Liver (tissue), 9 donors: Measurements from ENCODE around the gene CST4. TPM values are rescaled to one million over a fixed set of nuclear protein-coding genes. Genes with fewer than 3 reads are reported as not detected.

Source experiments
- DNase-seq: peaks from one replicate; pipeline ENCODE4 v3.0.0-alpha.2; 2017; ENCODE audit warnings: low spot score
- H3K27ac ChIP-seq, 2 donors: one replicate each; pipeline ENCODE4 v1.7.0; 2013; ENCODE audit warnings: inconsistent platforms in 2 of 2, low read length in 2 of 2, control low read depth in 1 of 2, low read depth in 1 of 2, mild to moderate bottlenecking in 1 of 2
- H3K27me3 ChIP-seq, 4 donors: one replicate each; pipeline versions ENCODE4 v1.6.1 to v1.7.0; 2013; ENCODE audit warnings: low read length in 3 of 4, inconsistent platforms in 1 of 4, mild to moderate bottlenecking in 1 of 4, moderate library complexity in 1 of 4; ENCODE audit not compliant: control insufficient read depth in 4 of 4, insufficient read depth in 4 of 4
- H3K36me3 ChIP-seq, 4 donors: one replicate each; pipeline versions ENCODE4 v1.6.1 to v1.7.0; 2013; ENCODE audit warnings: low read length in 3 of 4, mild to moderate bottlenecking in 3 of 4, low read depth in 1 of 4, moderate library complexity in 1 of 4; ENCODE audit not compliant: control insufficient read depth in 4 of 4, insufficient read depth in 3 of 4
- H3K4me1 ChIP-seq, 4 donors: one replicate each; pipeline versions ENCODE4 v1.6.1 to v1.7.0; 2013; ENCODE audit warnings: low read length in 3 of 4, mild to moderate bottlenecking in 3 of 4, moderate library complexity in 1 of 4; ENCODE audit not compliant: control insufficient read depth in 4 of 4, insufficient read depth in 4 of 4
- H3K4me3 ChIP-seq, 3 donors: one replicate each; pipeline versions ENCODE4 v1.6.1 to v1.7.0; 2013; ENCODE audit warnings: low read length in 3 of 3, control low read depth in 1 of 3, low read depth in 1 of 3, mild to moderate bottlenecking in 1 of 3
- H3K9ac ChIP-seq, 2 donors: one replicate each; pipeline ENCODE4 v1.7.0; 2013; ENCODE audit warnings: low read length in 2 of 2, mild to moderate bottlenecking in 2 of 2, moderate library complexity in 2 of 2, control low read depth in 1 of 2, low read depth in 1 of 2
- H3K9me3 ChIP-seq, 4 donors: one replicate each; pipeline versions ENCODE4 v1.6.1 to v1.7.0; 2013; ENCODE audit warnings: low read length in 3 of 4; ENCODE audit not compliant: control insufficient read depth in 4 of 4
- GABPA ChIP-seq, 2 donors: IDR thresholded peaks in 1 of 2; conservative IDR thresholded peaks in 1 of 2; 2 replicates each; pipeline ENCODE4 v1.6.1; 2016; ENCODE audit warnings: antibody characterized with exemption in 2 of 2, mild to moderate bottlenecking in 1 of 2, moderate library complexity in 1 of 2
- HNF4A ChIP-seq, 2 donors: conservative IDR thresholded peaks; 2 replicates each; pipeline ENCODE4 v1.6.1; 2016; ENCODE audit warnings: antibody characterized with exemption in 2 of 2, mild to moderate bottlenecking in 2 of 2
- HNF4G ChIP-seq: IDR thresholded peaks from 2 replicates; pipeline ENCODE4 v1.6.1; 2016; ENCODE audit warnings: antibody characterized with exemption
- NR2F2 ChIP-seq: IDR thresholded peaks from 2 replicates; pipeline ENCODE4 v1.6.1; 2016; ENCODE audit warnings: antibody characterized with exemption
- RAD21 ChIP-seq, 2 donors: IDR thresholded peaks; 2 replicates each; pipeline ENCODE4 v1.6.1; 2016; ENCODE audit warnings: antibody characterized with exemption in 2 of 2, mild to moderate bottlenecking in 2 of 2
- RXRA ChIP-seq, 2 donors: IDR thresholded peaks; 2 replicates each; pipeline ENCODE4 v1.6.1; 2017 to 2018; ENCODE audit warnings: antibody characterized with exemption in 2 of 2, mild to moderate bottlenecking in 1 of 2
- SP1 ChIP-seq: IDR thresholded peaks from 2 replicates; pipeline ENCODE4 v1.6.1; 2018; ENCODE audit warnings: antibody characterized with exemption, mild to moderate bottlenecking
- TAF1 ChIP-seq: conservative IDR thresholded peaks from 2 replicates; pipeline ENCODE4 v1.6.1; 2016; ENCODE audit warnings: antibody characterized with exemption, mild to moderate bottlenecking
- YY1 ChIP-seq: IDR thresholded peaks from 2 replicates; pipeline ENCODE4 v1.6.1; 2016; ENCODE audit warnings: antibody characterized with exemption, mild to moderate bottlenecking
- WGBS: extraction: QIAGEN DNeasy Blood & Tissue Kit; methylation state at CpG from one replicate; pipeline ENCODE4 v1.1.7; 2013; 5-methylcytosine and 5-hydroxymethylcytosine counted together
- polyA plus RNA-seq, 2 donors: library from polyadenylated mRNA; stranded (reverse) in 1 of 2; unstranded in 1 of 2; fragments of 200-250 nt in 1 of 2; fragments of >200 nt in 1 of 2; fragmentation: Nextera tagmentation in 1 of 2; extraction: Ambion mirVana in 1 of 2; gene quantifications; one replicate each; pipeline versions ENCODE4 v1.2.1 to v1.2.3, GENCODE V29; 2013 to 2015
- total RNA-seq, 2 donors: library from RNA; depleted of rRNA; stranded (reverse); fragments of >200 nt; gene quantifications; one replicate each; pipeline ENCODE4 v1.2.3, GENCODE V29; 2014
- TF ChIP-seq, protein P1 (sequence below): IDR thresholded peaks from 2 replicates; pipeline ENCODE4 v1.6.1; 2016; ENCODE audit warnings: antibody characterized with exemption, mild to moderate bottlenecking
- TF ChIP-seq, protein P2 (sequence below): fragments of 150-350 bp; IDR thresholded peaks from 2 replicates; pipeline ENCODE4 v1.5.1; 2017; ENCODE audit warnings: improper control_type of control experiment, low read depth, low read length; ENCODE audit not compliant: missing input control
- TF ChIP-seq, protein P3 (sequence below): IDR thresholded peaks from 2 replicates; pipeline ENCODE4 v1.6.1; 2016; ENCODE audit warnings: antibody characterized with exemption
- donor health status: healthy.
- donor health status: healthy.
- donor health status: healthy.
- donor health status: healthy.
- donor health status: healthy.

CST4 gene
- total and polyA plus RNA-seq, 4 donors, result not detected

DNA sequence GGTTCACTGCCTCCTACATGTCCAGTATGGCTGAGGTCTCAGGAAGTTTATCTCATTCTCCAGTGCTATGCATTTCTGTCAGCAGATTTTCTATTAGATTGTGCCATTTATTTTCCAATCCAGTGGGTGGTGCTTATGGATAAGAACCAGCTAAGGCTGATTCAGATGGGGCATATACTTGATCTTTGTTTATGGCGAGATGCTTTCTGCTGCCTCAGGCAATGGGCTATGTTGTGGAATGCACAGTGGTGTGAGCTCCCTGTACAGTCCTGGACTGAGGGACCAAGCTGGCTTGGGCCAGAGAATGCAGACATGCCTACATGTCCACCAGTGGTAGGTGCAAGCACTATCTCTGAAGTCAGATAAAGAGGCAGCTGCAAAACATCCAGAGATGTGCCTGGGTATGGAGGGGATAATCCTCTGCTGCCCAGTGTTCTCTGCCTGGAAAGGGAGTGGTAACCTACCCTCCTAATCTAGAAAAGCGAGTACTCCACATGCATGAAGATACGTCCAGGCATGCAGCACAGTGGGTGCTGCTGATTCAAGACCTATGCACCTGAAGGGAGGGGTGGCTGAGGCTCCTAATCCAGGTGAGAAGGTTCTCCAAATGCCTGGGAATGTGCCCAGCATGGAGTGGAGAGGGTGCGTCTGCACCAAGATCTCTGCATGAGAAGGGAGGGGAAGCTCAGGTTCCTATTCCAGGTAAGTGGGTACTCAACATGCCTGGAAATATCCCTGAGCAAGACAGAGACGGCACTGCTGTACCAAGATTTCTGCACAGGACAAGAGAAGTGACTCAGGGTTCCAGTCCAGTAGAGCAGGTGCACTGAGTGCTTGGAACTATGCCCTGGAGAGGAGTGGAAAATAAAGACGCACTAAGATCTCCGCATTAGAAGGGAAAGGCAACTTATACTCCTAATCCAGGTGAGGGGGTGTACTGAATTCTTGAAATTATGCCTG is 9.4 kb downstream of the CST4 start:
- WGBS, result 92% methylated on average over 7 of the region's 7 CpGs

DNA sequence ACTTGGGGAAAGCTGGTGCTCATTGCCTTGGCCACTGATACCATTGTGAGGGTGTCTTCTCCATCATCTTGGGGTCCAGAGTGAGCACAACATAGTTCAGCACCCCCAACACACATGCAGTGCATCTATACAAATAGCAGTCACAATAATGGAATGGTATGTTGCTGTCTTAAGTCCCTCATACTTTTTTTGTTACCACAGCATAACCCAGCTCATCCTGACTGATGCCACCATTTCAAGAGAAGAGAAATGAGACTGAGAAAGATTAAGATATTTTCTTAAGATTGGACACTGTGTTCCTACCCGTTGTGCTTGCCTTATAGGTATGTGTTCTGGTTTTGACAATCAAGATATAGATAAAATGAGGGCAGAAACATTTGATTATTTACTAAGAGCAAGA is 15.6 kb downstream of the CST4 start:
- H3K4me1 ChIP-seq, result no peaks in the 10 kb centered on the region
- H3K27me3 ChIP-seq, result no peaks in the 10 kb centered on the region
- no peak for DNase-seq
- H3K9ac ChIP-seq, result no peak overlapping the region
- H3K27ac ChIP-seq, result no peak overlapping the region
- 71% methylated on average over 1 of the region's 1 CpG for WGBS
- no peak overlapping the region for H3K4me3 ChIP-seq
- no peaks in the 10 kb centered on the region for H3K36me3 ChIP-seq
- TF ChIP-seq RAD21 (IDR thresholded peaks at IDR 0.05) (no peak), GABPA (IDR thresholded peaks at IDR 0.05 in 1 of 2, conservative IDR thresholded peaks at IDR 0.05 in 1 of 2) (no peak), HNF4A (conservative IDR thresholded peaks at IDR 0.05) (no peak), TAF1 (no peak), SP1 (no peak), NR2F2 (no peak), HNF4G (no peak), YY1 (no peak), RXRA (IDR thresholded peaks at IDR 0.05) (no peak)
- TF ChIP-seq, protein P1, sequence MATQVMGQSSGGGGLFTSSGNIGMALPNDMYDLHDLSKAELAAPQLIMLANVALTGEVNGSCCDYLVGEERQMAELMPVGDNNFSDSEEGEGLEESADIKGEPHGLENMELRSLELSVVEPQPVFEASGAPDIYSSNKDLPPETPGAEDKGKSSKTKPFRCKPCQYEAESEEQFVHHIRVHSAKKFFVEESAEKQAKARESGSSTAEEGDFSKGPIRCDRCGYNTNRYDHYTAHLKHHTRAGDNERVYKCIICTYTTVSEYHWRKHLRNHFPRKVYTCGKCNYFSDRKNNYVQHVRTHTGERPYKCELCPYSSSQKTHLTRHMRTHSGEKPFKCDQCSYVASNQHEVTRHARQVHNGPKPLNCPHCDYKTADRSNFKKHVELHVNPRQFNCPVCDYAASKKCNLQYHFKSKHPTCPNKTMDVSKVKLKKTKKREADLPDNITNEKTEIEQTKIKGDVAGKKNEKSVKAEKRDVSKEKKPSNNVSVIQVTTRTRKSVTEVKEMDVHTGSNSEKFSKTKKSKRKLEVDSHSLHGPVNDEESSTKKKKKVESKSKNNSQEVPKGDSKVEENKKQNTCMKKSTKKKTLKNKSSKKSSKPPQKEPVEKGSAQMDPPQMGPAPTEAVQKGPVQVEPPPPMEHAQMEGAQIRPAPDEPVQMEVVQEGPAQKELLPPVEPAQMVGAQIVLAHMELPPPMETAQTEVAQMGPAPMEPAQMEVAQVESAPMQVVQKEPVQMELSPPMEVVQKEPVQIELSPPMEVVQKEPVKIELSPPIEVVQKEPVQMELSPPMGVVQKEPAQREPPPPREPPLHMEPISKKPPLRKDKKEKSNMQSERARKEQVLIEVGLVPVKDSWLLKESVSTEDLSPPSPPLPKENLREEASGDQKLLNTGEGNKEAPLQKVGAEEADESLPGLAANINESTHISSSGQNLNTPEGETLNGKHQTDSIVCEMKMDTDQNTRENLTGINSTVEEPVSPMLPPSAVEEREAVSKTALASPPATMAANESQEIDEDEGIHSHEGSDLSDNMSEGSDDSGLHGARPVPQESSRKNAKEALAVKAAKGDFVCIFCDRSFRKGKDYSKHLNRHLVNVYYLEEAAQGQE, result no peak
- TF ChIP-seq, protein P2, sequence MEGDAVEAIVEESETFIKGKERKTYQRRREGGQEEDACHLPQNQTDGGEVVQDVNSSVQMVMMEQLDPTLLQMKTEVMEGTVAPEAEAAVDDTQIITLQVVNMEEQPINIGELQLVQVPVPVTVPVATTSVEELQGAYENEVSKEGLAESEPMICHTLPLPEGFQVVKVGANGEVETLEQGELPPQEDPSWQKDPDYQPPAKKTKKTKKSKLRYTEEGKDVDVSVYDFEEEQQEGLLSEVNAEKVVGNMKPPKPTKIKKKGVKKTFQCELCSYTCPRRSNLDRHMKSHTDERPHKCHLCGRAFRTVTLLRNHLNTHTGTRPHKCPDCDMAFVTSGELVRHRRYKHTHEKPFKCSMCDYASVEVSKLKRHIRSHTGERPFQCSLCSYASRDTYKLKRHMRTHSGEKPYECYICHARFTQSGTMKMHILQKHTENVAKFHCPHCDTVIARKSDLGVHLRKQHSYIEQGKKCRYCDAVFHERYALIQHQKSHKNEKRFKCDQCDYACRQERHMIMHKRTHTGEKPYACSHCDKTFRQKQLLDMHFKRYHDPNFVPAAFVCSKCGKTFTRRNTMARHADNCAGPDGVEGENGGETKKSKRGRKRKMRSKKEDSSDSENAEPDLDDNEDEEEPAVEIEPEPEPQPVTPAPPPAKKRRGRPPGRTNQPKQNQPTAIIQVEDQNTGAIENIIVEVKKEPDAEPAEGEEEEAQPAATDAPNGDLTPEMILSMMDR, result no peak
- no peaks in the 10 kb centered on the region for H3K9me3 ChIP-seq

More for the DNA sequence above, 9.4 kb downstream of the CST4 start:
- H3K9ac ChIP-seq, result no peak overlapping the region
- TF ChIP-seq, protein P3, sequence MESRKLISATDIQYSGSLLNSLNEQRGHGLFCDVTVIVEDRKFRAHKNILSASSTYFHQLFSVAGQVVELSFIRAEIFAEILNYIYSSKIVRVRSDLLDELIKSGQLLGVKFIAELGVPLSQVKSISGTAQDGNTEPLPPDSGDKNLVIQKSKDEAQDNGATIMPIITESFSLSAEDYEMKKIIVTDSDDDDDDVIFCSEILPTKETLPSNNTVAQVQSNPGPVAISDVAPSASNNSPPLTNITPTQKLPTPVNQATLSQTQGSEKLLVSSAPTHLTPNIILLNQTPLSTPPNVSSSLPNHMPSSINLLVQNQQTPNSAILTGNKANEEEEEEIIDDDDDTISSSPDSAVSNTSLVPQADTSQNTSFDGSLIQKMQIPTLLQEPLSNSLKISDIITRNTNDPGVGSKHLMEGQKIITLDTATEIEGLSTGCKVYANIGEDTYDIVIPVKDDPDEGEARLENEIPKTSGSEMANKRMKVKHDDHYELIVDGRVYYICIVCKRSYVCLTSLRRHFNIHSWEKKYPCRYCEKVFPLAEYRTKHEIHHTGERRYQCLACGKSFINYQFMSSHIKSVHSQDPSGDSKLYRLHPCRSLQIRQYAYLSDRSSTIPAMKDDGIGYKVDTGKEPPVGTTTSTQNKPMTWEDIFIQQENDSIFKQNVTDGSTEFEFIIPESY, result no peak
- TF ChIP-seq HNF4A (conservative IDR thresholded peaks at IDR 0.05), result no peak
- TF ChIP-seq HNF4G, result no peak
- TF ChIP-seq GABPA (IDR thresholded peaks at IDR 0.05 in 1 of 2, conservative IDR thresholded peaks at IDR 0.05 in 1 of 2), result no peak
- no peak for TF ChIP-seq NR2F2
- TF ChIP-seq TAF1, result no peak
- no peaks in the 10 kb centered on the region for H3K36me3 ChIP-seq
- no peak overlapping the region for H3K27ac ChIP-seq
- H3K9me3 ChIP-seq, result no peaks in the 10 kb centered on the region
- H3K4me3 ChIP-seq, result no peak overlapping the region
- no peak for DNase-seq
- H3K4me1 ChIP-seq, result no peaks in the 10 kb centered on the region
- peaks cover 0 to 3% (median 0%) of the 10 kb centered on the region in 4 donors for H3K27me3 ChIP-seq
